GM18873 (cell line): ENCODE measurements around the gene SV2C.
"Not testable (repeated sequence)": the region's sequence is repeated elsewhere in the genome, so short reads cannot be mapped to it uniquely, and the experiment has no call there.

Experiments
- ATAC-seq: cut with Tn5 transposase; IDR thresholded peaks from one replicate; pipeline ENCODE4 v1.9.1; 2021; ENCODE audit warnings: mild to moderate bottlenecking, moderate library complexity, moderate number of reproducible peaks; ENCODE audit not compliant: unreplicated experiment, low FRiP score

The SV2C gene, protein sequence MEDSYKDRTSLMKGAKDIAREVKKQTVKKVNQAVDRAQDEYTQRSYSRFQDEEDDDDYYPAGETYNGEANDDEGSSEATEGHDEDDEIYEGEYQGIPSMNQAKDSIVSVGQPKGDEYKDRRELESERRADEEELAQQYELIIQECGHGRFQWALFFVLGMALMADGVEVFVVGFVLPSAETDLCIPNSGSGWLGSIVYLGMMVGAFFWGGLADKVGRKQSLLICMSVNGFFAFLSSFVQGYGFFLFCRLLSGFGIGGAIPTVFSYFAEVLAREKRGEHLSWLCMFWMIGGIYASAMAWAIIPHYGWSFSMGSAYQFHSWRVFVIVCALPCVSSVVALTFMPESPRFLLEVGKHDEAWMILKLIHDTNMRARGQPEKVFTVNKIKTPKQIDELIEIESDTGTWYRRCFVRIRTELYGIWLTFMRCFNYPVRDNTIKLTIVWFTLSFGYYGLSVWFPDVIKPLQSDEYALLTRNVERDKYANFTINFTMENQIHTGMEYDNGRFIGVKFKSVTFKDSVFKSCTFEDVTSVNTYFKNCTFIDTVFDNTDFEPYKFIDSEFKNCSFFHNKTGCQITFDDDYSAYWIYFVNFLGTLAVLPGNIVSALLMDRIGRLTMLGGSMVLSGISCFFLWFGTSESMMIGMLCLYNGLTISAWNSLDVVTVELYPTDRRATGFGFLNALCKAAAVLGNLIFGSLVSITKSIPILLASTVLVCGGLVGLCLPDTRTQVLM

DNA sequence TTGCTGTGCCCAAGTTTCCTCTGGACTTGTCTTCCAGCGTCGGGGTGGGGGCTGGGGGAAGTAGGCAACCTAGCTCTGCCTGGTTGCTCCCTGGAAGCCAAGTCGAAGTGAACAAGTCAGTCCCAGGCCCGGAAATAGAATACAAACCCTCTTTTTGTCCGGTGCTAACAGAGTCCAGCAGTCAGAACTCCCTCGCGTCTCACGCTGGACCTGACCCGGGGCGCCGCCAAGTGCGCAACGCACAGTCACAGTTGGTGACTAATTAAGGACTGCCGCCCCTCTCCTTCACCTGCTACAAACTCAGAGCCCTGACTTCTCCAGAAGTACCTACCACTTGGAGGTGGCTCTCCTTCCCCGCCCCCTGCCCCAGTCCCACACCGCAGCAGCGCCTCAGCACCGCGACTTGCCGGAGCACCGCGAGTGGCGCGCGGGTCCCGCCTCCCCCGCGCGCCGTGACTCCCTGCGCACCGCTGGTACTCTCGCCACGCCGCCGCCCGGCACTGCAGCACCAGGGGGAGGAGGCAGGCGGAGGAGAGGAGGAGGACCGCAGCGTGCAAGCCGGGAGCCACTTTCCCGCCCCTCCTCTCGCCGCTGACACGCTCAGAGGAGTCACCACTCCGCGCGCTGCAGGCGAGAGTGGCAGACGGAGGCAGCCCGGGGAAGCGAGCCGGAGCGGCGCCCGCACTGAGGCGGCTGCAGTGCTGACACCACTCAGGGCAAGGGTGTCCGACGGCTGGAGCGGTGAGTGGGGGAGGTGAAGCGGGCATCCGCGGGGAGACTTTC, at the start of gene SV2C:
Gene SV2C, plus strand, starts transcription at position 612 of the 783 bp plus-strand sequence. CDS start 48,368 bp downstream, outside the sequence.
- no peak for ATAC-seq

DNA sequence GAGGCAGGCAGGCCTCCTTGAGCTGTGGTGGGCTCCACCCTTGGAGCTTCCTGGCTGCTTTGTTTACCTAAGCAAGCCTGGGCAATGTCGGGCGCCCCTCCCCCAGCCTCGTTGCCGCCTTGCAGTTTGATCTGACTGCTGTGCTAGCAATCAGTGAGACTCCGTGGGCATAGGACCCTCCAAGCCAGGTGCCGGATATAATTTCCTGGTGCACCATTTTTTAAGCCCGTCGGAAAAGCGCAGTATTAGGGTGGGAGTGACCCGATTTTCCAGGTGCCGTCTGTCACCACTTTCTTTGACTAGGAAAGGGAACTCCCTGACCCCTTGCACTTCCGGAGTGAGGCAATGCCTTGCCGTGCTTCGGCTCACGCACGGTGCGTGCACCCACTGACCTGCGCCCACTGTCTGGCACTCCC, 45.4 kb upstream of the SV2C start:
- ATAC-seq, result not testable (repeated sequence)

DNA sequence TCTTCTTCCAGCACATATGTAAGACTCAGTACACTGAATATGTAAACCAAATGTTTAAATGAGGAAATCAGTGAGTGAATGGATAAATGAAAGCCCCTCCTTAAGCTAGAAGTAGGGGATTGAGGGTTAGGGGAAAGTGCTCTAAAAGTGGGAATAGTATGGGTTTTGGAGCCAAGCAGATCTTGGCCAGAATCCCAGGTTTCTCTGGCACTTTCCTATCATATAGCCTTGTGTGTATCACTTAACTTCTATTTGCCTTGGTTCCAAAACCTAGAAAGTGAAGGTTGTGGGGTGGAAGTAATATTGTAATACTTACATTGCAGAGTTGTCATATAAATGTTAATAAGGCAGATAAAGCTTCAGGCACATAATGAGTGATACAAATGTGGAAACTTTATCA, 45.0 kb upstream of the SV2C start:
- no peak for ATAC-seq

DNA sequence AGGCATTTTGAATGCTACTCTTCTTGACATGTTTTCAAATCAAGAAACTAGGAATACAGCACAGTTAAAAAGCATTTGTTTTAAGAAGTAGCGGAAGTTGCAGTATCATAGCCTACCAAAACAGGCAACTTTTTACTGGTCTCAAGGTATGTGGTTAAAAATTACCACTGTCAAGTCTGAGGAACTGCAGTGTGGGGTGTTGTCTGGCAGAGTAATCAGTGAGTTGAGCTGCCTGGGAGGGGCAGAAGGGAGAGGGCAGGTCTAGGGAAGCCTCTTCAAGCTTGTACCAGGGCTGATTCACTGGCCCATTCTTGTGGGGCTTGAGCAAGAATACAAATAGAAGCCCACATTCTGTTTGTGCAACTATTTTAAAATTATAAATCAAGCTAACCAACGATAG, 42.4 kb upstream of the SV2C start:
- no peak for ATAC-seq

GRCh38 chr5:76041863-76042262, 41.3 kb upstream of the SV2C start:
- no peak for ATAC-seq

DNA sequence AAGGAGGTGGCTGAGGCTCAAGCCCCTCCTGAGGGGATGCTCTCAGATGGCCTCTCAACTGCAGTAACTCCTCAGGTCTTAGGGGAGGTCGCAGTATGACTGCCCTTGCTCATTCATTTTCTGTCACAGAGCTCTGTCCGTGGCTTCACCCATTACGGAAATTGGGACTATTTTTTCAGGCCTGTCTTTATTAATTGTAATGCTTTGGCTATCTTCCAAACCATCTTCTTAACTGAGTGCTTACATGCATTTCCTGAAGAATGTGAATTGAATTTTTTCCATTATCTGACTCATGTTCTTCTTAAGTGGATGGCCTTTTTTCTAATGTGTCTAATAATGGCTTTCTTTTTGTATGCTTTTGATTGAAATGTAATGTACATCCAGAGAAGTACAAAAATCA, 36.4 kb upstream of the SV2C start:
- no peak for ATAC-seq

DNA sequence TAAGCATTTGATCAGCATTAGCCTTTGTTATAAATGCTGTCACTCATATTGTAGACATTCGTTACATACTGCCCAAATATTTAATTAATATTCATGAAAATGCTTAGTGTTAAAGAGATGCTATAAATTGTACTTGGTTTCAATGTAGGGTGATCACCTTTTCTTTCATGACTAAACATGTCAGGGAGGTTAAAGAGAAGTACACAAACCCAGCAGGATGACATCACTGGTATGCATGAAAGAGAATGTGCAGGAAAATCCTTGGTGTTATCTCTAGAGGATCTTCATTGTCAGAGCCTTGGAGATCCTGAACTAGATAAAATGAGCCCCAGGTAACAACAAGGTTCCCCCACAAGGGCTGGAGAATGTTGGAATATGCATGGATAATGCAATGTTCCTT, 33.0 kb upstream of the SV2C start:
- ATAC-seq, result no peak

DNA sequence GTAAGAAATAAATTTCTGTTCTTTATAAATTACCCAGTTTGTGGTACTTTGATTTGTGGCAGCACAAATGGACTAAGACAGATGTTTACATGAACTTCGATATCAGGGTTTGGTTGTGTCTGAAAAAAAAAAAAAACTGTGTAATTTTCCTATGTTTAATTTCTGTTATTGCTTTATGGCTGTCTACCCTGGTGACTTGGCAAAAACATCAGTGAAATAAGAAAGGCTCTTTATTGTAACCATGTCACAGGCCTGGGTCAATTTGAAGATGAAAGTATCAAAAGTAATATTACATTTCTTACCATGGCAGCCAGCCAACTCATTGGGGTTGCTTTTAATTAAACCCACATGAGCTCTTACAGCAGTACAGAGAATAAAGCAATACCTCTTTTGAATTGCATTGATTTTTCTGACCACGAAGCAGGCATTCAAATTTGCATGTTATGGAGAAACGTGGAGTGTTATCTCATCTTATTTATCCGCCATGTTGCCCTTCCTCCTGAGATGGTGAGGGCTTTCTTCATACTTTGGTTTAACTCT, 20.6 kb upstream of the SV2C start:
- no peak for ATAC-seq

- no peak for ATAC-seq
These were observed 17.9 kb upstream of the SV2C start for GRCh38 chr5:76065258-76065657.

DNA sequence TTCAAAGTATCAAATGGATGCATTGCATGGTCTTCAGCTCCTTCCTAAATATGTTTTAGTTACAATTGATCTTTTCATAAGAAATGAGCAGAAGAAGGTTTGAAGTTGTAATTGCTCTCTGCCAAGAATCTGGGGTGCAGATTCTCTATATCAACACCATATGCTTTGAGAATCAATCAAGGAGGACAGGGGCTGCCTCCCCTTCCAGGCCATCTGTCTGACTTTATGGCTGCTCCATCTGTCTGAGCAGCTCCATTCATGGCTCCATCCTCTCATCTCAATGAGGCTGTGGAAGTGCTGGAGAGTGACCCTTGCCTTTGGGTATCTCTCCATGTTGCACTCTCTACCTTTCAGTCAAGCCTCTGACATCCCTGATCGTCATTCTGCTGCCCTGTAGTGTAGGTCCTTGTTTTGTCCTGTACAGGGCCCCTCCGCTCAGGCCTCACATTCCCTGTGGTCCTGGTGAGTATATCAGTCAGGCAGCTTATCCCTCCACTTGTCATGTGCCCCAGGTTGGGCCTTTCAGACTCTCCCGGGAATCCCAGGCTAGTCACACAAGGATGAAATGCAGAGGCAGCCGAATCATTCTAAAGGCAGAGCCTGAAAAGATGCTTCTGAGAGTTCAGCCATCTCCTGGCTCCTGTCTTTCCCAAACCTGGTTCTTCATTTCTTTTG, 14.0 kb upstream of the SV2C start:
- no peak for ATAC-seq

DNA sequence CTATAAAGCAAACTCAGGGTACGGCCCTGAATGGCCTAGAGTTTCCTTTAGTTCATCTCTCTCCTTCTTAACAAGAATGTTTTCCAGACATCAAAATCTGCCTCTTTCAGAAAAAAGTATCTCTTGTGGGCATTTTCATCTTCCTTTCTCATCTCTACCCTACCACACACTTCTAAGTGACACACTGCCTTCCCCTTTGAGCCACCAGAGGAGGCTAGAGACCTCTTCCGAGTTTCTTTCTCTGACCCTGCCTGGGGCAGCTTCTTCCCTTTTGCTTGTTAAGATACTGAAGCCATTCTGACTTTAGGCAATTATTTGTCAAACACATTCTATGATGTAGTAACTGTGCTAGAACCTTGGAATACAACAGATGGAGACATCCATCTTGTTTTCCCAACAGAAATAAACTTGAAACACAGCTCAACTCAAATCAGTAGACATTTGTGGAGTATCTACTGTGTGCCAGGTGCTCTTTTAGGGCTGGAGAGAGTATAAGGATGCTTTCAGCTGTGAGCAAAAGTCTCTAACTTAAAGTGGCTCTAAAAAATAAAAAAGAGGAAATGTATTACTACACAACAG, 8.6 kb upstream of the SV2C start:
- ATAC-seq, result no peak

- ATAC-seq, result no peak
These were observed 1.1 kb upstream of the SV2C start for GRCh38 chr5:76081811-76082771.

DNA sequence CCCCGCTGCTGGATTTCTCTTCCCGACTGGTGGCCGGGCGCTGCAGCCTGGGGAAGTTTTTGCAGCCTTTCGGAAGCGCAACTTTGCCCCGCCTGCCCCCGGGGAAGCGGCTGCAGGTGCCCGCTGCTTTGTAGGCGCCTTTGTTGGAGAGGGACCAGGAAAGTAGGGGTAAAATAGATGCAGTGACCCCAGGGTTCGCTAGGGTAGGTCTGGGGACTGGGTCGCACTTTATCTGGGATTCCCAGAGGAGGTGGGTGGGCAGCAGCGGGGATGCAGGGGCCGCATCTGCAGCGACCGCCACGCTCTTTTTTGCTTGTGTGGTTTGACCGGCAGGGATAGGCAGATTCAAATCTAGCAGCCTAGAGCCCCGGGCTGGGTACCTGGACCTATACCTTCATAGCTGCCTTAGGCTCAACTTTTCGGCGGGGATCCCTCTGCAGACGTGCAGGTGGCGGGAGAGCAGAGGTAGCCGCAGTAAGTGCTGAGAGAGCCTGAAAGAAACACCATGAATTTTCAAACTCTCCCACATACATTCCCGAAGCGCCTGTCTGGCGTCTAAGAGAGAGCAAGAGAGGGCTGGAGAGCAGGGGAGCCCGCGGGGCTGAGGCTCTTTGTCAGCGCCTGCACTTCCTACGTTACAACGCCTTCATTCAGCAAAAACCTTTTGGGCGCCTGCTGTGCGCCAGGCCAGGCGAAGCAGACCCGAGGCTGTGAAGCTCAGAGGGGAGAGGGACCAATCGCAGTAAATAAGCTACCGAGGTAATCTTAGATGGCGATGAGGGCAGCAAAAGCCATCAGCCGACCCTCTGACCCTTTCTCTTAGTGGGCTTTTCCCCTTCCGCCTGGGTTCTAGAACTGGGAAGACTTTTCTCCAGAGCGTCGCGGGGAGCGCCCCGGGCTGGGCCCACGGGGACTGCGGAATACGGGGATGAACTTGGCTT, 642 bp downstream of the SV2C start:
- no peak for ATAC-seq

DNA sequence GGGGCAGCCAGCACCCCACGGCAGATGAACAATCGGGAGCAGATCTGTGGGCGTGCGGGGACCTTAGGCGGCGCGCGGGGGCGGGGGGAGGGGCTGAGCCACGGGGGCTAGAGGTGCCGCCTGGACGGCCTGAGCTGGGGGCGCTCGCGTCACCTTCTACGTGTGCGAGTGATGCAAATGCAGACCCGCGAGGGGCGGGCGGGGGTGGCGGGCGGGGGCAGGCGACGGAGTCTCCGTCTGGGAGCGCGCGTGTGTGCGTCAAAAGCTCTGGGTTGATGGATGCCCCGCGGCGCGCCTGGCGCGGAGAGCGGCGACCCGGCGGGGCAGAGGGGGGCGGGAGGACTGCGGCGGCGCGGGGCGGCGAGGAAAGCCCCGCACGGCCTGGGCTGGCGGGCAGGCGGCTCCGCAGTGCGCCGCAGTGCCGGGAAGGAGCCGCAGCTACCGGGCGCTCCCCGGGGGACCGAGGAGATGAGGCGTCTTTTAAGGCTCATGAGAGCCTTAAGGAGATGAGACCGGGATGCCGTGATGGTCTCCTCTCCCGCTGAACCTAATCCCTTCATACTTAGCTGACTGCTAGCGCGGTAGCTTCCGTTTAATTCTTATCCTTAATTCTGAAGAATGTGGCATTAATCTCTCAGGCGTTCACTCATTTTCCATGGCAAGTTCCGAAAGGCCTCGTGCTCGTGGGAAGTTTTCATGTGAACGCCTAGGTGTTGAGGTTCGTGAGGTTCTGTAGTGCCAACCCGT, 1.5 kb downstream of the SV2C start:
- no peak for ATAC-seq

DNA sequence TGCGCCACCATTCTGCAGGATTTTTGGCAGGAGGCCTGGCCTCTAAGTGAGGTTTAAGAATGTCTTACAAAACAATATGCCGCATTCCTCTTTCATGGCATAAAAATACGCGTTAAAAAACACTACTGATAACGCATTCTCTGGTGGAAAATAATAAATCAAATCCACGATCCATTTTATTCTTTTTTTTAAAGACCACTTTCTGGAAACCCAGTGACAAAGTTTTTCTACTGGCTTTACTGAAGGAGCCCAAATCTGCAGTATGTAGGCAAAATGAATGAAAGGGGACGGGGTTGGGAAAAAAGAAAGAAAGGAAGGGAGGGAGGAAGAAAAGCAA, 2.0 kb downstream of the SV2C start:
- no peak for ATAC-seq

DNA sequence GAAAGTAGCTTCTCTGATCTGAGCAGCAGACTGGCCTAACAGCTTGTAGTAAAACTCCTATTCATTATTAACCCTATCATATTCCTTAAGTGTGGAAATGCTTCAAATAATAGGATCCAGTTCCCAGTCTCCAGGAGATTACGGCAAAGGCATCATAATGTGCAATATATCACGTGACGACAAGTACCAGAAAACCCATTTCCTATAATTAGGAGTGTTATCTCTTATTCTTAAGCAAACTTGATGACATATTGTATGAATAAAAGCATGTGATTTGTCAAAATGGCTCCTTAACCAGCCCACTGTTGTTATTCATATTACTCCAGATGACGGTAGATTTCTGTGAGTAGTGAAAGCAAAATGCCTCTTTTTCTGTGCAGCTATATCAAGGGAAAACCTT, 2.9 kb downstream of the SV2C start:
- no peak for ATAC-seq

GRCh38 chr5:76089156-76089555, 6.0 kb downstream of the SV2C start:
- ATAC-seq, result not testable (repeated sequence)
